SJCRH30 (cell line): ENCODE results near the gene MX2. TPM values are rescaled to one million over a fixed set of nuclear protein-coding genes. Genes with fewer than 3 reads are reported as not detected.
"Not testable (repeated sequence)": the region's sequence is repeated elsewhere in the genome, so short reads cannot be mapped to it uniquely, and the experiment has no call there.

ENCODE experiments used
- DNase-seq, 2 experiments: peaks; one replicate each; pipeline ENCODE4 v3.0.0-alpha.2; 2015 to 2020
- H3K27ac ChIP-seq: fragments of 250-450 bp; sonication (Bioruptor Pico); 2 replicates; pipeline ENCODE4 v1.5.1; 2020; ENCODE audit warnings: mild to moderate bottlenecking, moderate library complexity
- H3K27me3 ChIP-seq: fragments of 250-450 bp; sonication (Bioruptor Pico); 2 replicates; pipeline ENCODE4 v1.5.1; 2020; ENCODE audit warnings: mild to moderate bottlenecking, moderate library complexity
- H3K36me3 ChIP-seq: fragments of 250-450 bp; sonication (Bioruptor Pico); 2 replicates; pipeline ENCODE4 v1.5.1; 2020; ENCODE audit warnings: mild to moderate bottlenecking, moderate library complexity
- H3K4me1 ChIP-seq: fragments of 250-450 bp; sonication (Bioruptor Pico); 2 replicates; pipeline ENCODE4 v1.5.1; 2020; ENCODE audit warnings: mild to moderate bottlenecking, moderate library complexity
- H3K4me3 ChIP-seq: fragments of 250-450 bp; sonication (Bioruptor Pico); 2 replicates; pipeline ENCODE4 v1.5.1; 2020; ENCODE audit warnings: mild to moderate bottlenecking, moderate library complexity
- H3K9me3 ChIP-seq: fragments of 250-450 bp; sonication (Bioruptor Pico); replicated peaks from 2 replicates; pipeline ENCODE4 v1.5.1; 2020; ENCODE audit warnings: mild to moderate bottlenecking, moderate library complexity
- total RNA-seq: library from RNA; depleted of rRNA; stranded (reverse); fragments of >200 nt; shearing (Covaris generic); gene quantifications from 2 replicates; pipeline ENCODE4 v1.2.3, GENCODE V29; 2014

MX2 gene
- total RNA-seq, 1 experiment from 2014 or later, result not detected

DNA sequence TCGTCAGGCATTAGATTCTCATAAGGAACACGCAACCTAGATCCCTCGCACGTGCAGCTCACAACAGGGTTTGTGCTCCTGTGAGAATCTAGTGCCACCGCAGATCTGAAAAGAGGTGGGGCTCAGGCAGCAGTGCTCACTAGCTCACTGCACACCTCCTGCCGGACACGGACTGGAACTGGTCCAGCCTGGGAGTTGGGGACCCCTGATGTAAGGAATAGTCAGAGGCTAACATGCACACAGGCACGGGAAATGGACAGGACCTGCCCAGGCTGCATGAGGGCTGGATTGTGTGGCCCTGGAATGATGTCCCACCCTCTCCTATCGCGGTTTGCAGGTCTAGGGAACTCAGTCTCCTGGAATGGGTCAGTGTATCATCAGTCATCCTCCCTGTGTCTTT is 41.0 kb downstream of the MX2 start:
- no peaks in the 10 kb centered on the region for H3K36me3 ChIP-seq
- DNase-seq, result no peak
- no peak overlapping the region for H3K4me3 ChIP-seq
- no peaks in the 10 kb centered on the region; the same call in 1 of the 2 replicates for H3K27me3 ChIP-seq
- no peak overlapping the region for H3K27ac ChIP-seq
- no peaks in the 10 kb centered on the region for H3K4me1 ChIP-seq
- no peaks in the 10 kb centered on the region for H3K9me3 ChIP-seq

DNA sequence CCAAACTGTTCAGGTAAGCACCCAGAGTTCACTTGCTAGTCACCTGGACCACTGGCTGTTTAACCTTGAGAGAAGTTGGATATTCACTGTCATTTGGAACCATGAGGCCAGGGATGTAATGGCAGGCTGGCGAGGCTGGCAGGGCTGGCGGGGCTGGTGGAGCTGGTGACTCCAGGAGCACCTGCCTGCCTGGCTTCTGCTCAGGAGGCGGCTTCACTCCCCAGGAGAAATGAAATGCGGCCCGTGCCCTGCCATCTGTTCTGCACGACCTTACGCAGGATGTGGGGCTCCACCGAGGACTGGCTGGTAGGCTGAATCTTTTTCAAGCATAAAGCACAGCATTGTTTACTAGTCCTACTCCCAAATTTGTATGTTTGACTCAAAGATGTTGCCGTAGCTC is 41.5 kb downstream of the MX2 start:
- Histone ChIP-seq H3K36me3 (no peaks in the 10 kb centered on the region), H3K27ac (no peak overlapping the region), H3K27me3 (no peaks in the 10 kb centered on the region; the same call in 1 of the 2 replicates), H3K4me1 (no peaks in the 10 kb centered on the region), H3K4me3 (no peak overlapping the region), H3K9me3 (no peaks in the 10 kb centered on the region)
- DNase-seq, result no peak

DNA sequence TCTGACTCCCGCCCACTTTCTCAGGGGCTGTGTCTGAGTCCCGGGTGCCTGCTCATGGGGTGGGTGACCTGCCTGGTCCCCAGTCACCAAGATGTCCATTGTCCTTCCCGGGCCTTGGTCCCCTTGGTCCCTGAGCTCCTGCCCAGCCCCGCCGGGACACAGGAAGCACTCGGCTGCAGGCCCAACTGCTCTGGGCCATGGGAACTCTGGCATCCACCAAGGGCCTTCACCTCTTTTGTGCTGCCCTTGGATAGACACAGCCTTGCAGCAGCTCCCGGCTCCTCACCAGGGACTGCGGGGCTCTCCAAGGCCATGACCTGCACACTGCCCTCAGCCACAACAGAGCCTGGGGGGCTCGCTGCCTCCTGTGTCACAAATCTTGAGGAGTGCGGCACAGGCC is 42.1 kb downstream of the MX2 start:
- DNase-seq, result no peak
- Histone ChIP-seq H3K4me3 (no peak overlapping the region), H3K9me3 (no peaks in the 10 kb centered on the region), H3K4me1 (no peaks in the 10 kb centered on the region), H3K27me3 (no peaks in the 10 kb centered on the region; the same call in 1 of the 2 replicates), H3K27ac (no peak overlapping the region), H3K36me3 (no peaks in the 10 kb centered on the region)

DNA sequence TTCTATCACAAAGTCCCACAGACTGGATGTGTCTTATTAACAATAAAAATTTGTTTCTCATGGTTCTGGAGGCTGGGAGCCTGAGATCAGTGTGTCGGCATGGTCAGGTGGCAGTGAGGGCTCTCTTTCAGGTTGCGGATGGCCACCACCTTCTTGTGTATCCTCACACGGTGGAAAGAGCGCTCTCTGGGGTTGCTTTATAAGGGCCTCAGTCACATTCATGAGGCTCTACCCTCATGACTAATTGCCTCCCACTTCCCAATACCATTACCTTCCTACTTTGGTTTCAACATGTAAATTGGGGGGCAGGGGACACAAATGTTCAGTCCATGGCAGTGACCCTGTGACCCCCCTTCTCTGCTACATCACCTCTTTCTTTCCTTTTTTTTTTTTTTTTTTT is 43.5 kb downstream of the MX2 start:
- no peak for DNase-seq
- no peaks in the 10 kb centered on the region; the same call in 1 of the 2 replicates for H3K27me3 ChIP-seq
- no peaks in the 10 kb centered on the region for H3K36me3 ChIP-seq
- H3K4me1 ChIP-seq, result no peaks in the 10 kb centered on the region
- H3K9me3 ChIP-seq, result no peaks in the 10 kb centered on the region
- H3K27ac ChIP-seq, result no peak overlapping the region
- no peak overlapping the region for H3K4me3 ChIP-seq

DNA sequence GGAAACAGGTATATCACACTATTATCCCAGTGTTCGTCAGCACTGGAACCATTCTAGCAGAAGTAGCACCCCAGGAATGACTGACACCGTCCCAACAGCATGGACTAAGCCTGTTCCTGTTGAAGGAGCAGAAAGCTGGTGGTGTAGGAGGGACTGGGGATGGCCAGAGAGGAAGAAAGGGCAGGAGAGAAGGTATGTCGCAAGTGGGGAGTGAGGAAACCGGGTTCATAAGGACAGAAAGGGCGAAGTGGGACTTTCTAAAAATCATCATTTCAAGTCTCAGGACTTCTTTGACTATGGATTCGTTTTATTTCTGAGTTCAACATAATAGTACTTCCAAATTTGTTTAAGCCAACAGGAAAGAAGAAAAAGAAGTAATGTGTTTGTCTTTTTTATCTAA is 44.5 kb downstream of the MX2 start:
- no peaks in the 10 kb centered on the region; the same call in 1 of the 2 replicates for H3K27me3 ChIP-seq
- H3K4me1 ChIP-seq, result no peaks in the 10 kb centered on the region
- no peak overlapping the region for H3K4me3 ChIP-seq
- DNase-seq, result no peak
- no peaks in the 10 kb centered on the region for H3K9me3 ChIP-seq
- H3K27ac ChIP-seq, result no peak overlapping the region
- no peaks in the 10 kb centered on the region for H3K36me3 ChIP-seq

DNA sequence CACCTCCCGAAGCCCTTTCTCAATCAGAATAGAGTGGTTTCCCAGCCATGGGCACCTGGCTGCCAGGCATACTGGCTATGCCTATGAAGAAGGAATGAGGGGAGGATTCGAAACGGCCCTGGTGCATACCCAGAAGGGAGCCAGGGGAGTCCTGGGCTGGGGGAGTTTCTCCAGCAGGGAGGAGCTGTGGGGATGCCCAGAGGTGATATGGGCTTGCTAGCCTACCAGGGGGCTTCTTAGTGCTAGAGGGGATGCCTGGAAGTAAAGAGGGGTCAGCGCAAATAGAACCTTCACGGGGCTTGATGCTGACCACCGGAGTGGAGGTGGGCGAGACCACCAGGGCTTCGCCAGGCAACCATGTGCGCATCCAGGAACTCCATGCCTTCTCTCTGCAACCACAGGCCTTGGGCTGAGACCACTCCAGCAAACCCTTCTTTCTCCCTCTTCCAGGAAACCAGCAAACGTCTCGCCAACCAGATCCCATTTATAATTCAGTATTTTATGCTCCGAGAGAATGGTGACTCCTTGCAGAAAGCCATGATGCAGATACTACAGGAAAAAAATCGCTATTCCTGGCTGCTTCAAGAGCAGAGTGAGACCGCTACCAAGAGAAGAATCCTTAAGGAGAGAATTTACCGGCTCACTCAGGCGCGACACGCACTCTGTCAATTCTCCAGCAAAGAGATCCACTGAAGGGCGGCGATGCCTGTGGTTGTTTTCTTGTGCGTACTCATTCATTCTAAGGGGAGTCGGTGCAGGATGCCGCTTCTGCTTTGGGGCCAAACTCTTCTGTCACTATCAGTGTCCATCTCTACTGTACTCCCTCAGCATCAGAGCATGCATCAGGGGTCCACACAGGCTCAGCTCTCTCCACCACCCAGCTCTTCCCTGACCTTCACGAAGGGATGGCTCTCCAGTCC is 46.0 kb downstream of the MX2 start:
- H3K9me3 ChIP-seq, result no peaks in the 10 kb centered on the region
- H3K27me3 ChIP-seq, result no peaks in the 10 kb centered on the region; the same call in 1 of the 2 replicates

DNA sequence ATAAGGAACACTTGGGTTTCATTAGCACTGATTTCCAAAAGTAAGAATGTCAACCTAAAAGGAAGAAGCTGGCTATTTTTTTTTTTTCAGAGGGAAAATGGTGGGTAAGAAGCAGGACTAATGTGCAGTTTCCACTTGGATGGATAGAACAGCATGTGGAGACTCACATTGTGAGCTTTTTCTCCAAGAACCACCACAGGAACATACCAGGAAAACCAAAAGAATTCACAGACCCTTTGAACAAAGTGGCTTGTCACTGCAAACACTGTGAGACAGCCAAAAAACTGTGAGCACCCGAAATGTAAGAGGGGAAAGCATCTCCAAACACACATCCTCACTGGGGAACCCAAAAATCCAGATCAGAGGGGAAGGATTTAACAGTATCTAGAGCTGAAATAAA is 48.5 kb downstream of the MX2 start:
- Histone ChIP-seq H3K4me3 (no peak overlapping the region), H3K4me1 (no peaks in the 10 kb centered on the region), H3K9me3 (no peaks in the 10 kb centered on the region), H3K27me3 (no peaks in the 10 kb centered on the region; the same call in 1 of the 2 replicates), H3K27ac (no peak overlapping the region), H3K36me3 (no peaks in the 10 kb centered on the region)
- no peak for DNase-seq

More for the DNA sequence above, 46.0 kb downstream of the MX2 start:
- DNase-seq, result no peak
- H3K27ac ChIP-seq, result no peak overlapping the region
- no peaks in the 10 kb centered on the region for H3K36me3 ChIP-seq
- H3K4me1 ChIP-seq, result no peaks in the 10 kb centered on the region
- H3K4me3 ChIP-seq, result no peak overlapping the region

DNA sequence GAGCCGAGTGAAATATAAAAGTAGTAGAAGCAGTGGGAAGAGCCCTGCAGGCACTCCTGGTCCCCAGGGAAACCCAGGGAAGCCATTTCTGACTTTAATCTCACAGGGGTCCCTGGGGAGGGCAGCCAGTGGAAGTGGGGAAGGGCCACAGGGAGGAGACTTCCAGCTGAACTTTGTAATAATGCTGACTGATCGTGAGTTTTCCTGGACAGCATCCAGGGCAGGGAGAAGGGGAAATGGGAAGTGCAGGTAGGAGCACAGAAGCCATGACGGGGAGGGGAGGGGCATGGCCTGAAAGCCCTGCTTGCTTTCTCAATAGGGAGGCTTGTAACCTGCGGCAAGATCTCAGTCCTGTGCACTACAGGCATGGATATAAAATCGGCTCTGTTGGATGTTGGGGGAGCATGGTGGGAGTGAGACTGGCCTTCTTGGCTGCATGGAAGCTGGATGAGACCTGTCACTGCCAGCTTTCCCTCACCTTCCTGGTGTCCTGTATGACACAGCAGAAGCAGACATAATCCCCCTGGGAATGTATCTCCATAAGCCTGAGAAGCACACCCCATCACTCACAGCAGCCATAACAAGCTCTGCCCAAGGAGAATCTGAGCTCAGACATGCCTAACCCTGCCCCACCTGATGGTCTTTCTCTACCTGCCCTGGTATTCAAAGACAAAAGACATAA is 49.1 kb downstream of the MX2 start:
- DNase-seq, result no peak
- Histone ChIP-seq H3K27ac (no peak overlapping the region), H3K4me1 (no peaks in the 10 kb centered on the region), H3K4me3 (no peak overlapping the region), H3K9me3 (no peaks in the 10 kb centered on the region), H3K36me3 (no peaks in the 10 kb centered on the region), H3K27me3 (no peaks in the 10 kb centered on the region; the same call in 1 of the 2 replicates)

DNA sequence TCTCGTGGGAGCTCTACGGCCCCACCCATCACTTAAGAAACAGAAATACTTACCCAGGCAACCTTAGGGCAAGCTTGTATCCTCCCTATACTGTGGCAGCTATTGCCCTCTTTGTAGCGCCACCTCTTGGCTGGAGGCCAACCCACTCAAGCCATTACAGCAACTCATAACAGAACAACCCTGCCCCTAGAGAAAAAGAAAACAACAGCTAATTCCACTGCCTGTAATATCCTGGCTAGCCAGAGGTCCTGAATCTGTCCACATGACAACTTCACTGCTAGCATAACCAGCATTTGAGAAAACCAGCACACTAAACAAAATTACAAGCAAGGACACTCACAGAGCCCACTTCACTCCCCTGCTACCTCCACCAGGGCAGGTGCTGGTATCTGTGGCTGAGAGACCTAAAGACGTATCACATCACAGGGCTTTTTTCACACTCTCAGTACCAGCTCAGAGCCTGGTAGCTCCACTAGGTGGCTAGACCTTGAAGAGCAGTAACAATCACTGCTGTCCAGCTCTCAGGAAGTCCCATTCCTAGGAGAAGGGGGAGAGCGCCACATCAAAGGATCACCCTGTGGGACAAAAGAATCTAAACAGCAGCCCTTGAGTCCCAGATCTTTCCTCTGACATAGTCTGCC is 49.7 kb downstream of the MX2 start:
- H3K27me3 ChIP-seq, result no peaks in the 10 kb centered on the region; the same call in 1 of the 2 replicates
- no peaks in the 10 kb centered on the region for H3K4me1 ChIP-seq
- H3K36me3 ChIP-seq, result no peaks in the 10 kb centered on the region
- no peaks in the 10 kb centered on the region for H3K9me3 ChIP-seq
- no peak overlapping the region for H3K4me3 ChIP-seq
- no peak for DNase-seq
- H3K27ac ChIP-seq, result no peak overlapping the region

DNA sequence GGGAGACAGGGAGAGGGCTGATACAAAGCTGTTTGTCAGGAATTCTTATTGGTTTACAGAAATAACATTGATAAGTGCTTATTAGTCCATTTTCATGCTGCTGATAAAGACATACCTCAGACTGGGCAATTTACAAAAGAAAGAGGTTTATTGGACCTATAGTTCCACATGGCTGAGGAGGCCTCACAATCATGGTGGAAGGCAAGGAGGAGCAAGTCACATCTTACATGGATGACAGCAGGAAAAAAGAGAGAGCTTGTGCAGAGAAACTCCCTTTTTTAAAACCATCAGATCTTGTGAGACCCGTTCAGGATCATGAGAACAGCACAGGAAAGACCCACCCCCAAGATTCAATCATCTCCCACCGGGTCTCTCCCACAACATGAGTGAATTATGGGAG is 55.7 kb downstream of the MX2 start:
- not testable (repeated sequence) for H3K9me3 ChIP-seq, H3K27ac ChIP-seq, H3K4me3 ChIP-seq, H3K36me3 ChIP-seq, DNase-seq, H3K4me1 ChIP-seq, H3K27me3 ChIP-seq

DNA sequence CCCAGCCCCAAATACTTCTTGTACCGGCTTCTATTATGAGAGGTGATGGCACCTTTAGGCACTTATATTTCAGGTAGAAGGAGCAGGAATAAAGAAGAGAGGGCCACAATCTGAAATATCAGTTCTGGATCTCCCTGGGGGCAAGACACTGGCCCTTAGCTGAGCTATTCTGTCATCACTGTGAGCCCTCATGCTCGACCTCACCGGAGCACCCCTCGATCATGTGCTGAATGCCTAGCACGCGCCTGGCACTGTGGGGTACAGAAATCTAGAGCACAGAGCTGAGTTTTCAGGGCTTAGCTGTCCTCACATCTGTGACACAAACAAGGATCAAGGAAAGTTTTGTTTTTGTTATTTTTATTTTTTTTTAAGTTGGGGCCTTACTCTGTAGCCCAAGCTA is 56.6 kb downstream of the MX2 start:
- Histone ChIP-seq H3K9me3 (no peaks in the 10 kb centered on the region), H3K4me1 (no peaks in the 10 kb centered on the region), H3K36me3 (no peaks in the 10 kb centered on the region), H3K27ac (no peak overlapping the region), H3K4me3 (no peak overlapping the region), H3K27me3 (no peaks in the 10 kb centered on the region)
- no peak for DNase-seq

DNA sequence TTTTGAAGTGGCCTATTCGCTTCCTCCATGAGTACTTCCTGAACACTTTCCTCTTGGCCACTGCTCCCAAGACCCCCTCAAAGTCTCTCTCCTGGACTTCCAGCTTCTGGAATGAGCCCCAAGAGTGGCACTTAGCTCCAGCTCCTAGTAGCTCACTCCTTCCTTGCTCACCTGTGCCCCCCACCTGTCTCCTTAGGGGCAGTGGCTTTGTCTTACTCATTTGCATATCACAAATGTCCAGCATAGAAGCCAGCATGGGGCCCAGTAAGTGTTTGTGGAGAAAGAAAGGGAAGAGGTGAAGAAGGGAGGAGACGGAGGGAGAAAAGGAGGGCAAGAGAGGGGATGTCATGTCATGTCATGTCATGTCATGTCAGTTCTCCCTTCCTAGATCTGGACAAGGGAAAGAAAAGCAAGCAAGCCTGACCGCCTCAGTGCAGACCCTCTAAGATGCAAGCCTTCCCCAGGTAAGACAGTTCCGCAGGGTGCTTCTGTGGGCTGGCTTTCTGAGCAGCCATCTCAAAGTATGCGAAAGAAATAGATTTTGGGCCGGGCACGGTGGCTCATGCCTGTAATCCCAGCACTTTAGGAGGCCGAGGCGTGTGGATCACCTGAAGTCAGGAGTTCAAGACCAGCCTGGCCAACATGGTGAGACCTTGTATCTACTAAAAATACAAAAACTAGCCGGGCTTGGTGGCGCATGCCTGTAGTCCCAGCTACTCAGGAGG is 57.3 kb downstream of the MX2 start:
- Histone ChIP-seq H3K27me3 (no peaks in the 10 kb centered on the region), H3K4me1 (no peaks in the 10 kb centered on the region), H3K4me3 (no peak overlapping the region), H3K9me3 (no peaks in the 10 kb centered on the region), H3K27ac (no peak overlapping the region), H3K36me3 (no peaks in the 10 kb centered on the region)
- no peak for DNase-seq

DNA sequence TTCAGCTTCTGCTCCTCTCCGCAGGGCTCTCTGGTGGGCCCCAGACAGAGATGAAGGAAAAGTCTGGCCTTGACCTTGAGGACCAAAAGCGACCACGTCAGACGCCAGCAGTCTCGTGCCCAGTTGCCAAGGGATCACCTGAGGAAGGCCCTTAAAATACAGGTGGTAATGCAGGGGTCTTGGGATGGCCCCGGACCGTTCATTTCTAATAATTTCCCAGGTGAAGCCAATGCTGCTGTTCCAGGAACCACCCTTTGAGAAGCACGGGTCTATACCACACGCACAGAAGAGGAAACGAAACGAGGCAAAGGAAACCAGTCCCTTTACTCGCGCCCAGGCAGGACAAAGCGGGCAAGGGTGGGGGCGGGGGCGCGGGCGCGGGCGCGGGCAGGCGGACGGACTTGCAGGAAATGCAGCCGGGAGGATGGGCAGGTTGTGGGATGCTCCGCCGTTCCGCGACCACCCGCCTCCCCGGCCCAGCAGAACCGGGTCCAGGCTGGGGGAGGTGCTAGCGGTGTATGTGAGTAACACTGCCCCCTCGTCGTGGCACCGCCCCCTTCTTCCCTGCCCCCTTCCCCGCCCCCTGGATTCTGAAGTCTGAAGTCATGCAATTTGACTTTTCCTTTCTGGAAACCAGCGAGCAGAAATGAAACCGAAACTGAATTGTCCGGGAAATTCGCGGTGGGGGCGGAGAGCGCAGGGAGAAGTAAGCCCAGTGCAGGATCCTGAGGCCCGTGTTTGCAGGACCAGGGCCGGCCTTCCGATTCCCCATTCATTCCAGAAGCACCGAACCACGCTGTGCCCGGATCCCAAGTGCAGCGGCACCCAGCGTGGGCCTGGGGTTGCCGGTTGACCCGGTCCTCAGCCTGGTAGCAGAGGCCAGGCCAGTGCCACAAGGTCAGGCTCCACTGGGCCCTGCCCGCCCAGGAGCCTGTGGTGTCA is 58.4 kb downstream of the MX2 start:
- Histone ChIP-seq H3K4me1 (no peaks in the 10 kb centered on the region), H3K9me3 (no peaks in the 10 kb centered on the region), H3K27ac (no peak overlapping the region), H3K4me3 (peak overlapping the region; percentile 51), H3K36me3 (no peaks in the 10 kb centered on the region), H3K27me3 (no peaks in the 10 kb centered on the region)
- DNase-seq, result peak; percentile 21 to 28

DNA sequence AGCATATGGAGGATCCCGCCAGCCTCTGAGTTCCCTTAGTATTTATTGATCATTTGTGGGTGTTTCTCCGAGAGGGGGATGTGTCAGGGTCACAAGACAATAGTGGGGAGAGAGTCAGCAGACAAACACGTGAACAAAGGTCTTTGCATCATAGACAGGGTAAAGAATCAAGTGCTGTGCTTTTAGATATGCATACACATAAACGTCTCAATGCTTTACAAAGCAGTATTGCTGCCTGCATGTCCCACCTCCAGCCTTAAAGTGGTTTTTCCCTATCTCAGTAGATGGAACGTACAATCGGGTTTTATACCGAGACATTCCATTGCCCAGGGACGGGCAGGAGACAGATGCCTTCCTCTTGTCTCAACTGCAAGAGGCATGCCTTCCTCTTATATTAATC is 59.2 kb downstream of the MX2 start:
- DNase-seq, H3K27me3 ChIP-seq, H3K4me1 ChIP-seq, H3K27ac ChIP-seq, H3K9me3 ChIP-seq, H3K36me3 ChIP-seq: not testable (repeated sequence)
- H3K4me3 ChIP-seq, result peak overlapping the region; percentile 51
